ENCODE data around the gene AFG1L. TPM values are rescaled to one million over a fixed set of nuclear protein-coding genes. Genes with fewer than 3 reads are reported as not detected.
A peak's percentile ranks its signal among the peaks of the same experiment; 100 is the strongest.

AFG1L gene
- total RNA-seq, 1 donor: 4.0 TPM

GRCh38 chr6:108484016-108484415, 189.2 kb downstream of the AFG1L start:
- no peaks in the 10 kb centered on the region for H3K27me3 ChIP-seq (ENCODE audit: insufficient read depth, low read length)
- no peaks in the 10 kb centered on the region for H3K4me1 ChIP-seq (ENCODE audit: insufficient read depth, low read length)
- H4K20me1 ChIP-seq (ENCODE audit: insufficient read depth, low read length): no peaks in the 10 kb centered on the region
- H3K79me2 ChIP-seq (ENCODE audit: insufficient read depth, low read length): no peaks in the 10 kb centered on the region
- DNase-seq (ENCODE audit: insufficient read length, low spot score, missing footprints): no peak
- H3K4me2 ChIP-seq (ENCODE audit: insufficient read depth, low read length): no peak overlapping the region
- no peak overlapping the region for H2AFZ ChIP-seq (ENCODE audit: low read length)
- no peaks in the 10 kb centered on the region for H3K36me3 ChIP-seq (ENCODE audit: insufficient read depth, low read length)
- no peaks in the 10 kb centered on the region for H3K9me3 ChIP-seq (ENCODE audit: low read depth, low read length)
- no peak overlapping the region for H3K27ac ChIP-seq (ENCODE audit: low read depth, low read length)
- no peak overlapping the region for H3K4me3 ChIP-seq (ENCODE audit: insufficient read depth, low read length)
- TF ChIP-seq CTCF (IDR thresholded peaks at IDR 0.05; ENCODE audit: extremely low read depth, low read depth, low read length): no peak

GRCh38 chr6:108489699-108490098, 194.8 kb downstream of the AFG1L start:
- no peak overlapping the region for H2AFZ ChIP-seq (ENCODE audit: low read length)
- H3K4me1 ChIP-seq (ENCODE audit: insufficient read depth, low read length): no peaks in the 10 kb centered on the region
- H4K20me1 ChIP-seq (ENCODE audit: insufficient read depth, low read length): no peaks in the 10 kb centered on the region
- no peaks in the 10 kb centered on the region for H3K27me3 ChIP-seq (ENCODE audit: insufficient read depth, low read length)
- no peak for TF ChIP-seq CTCF (IDR thresholded peaks at IDR 0.05; ENCODE audit: extremely low read depth, low read depth, low read length)
- H3K4me3 ChIP-seq (ENCODE audit: insufficient read depth, low read length): no peak overlapping the region
- H3K79me2 ChIP-seq (ENCODE audit: insufficient read depth, low read length): no peaks in the 10 kb centered on the region
- no peaks in the 10 kb centered on the region for H3K9me3 ChIP-seq (ENCODE audit: low read depth, low read length)
- no peak for DNase-seq (ENCODE audit: insufficient read length, low spot score, missing footprints)
- no peak overlapping the region for H3K27ac ChIP-seq (ENCODE audit: low read depth, low read length)
- no peaks in the 10 kb centered on the region for H3K36me3 ChIP-seq (ENCODE audit: insufficient read depth, low read length)
- H3K4me2 ChIP-seq (ENCODE audit: insufficient read depth, low read length): no peak overlapping the region

GRCh38 chr6:108492131-108492766, 197.4 kb downstream of the AFG1L start:
- H3K4me3 ChIP-seq (ENCODE audit: insufficient read depth, low read length): no peak overlapping the region
- DNase-seq (ENCODE audit: insufficient read length, low spot score, missing footprints): peak; percentile 42
- no peaks in the 10 kb centered on the region for H3K4me1 ChIP-seq (ENCODE audit: insufficient read depth, low read length)
- H3K27ac ChIP-seq (ENCODE audit: low read depth, low read length): no peak overlapping the region
- H3K27me3 ChIP-seq (ENCODE audit: insufficient read depth, low read length): no peaks in the 10 kb centered on the region
- no peak overlapping the region for H2AFZ ChIP-seq (ENCODE audit: low read length)
- no peaks in the 10 kb centered on the region for H3K9me3 ChIP-seq (ENCODE audit: low read depth, low read length)
- H3K36me3 ChIP-seq (ENCODE audit: insufficient read depth, low read length): no peaks in the 10 kb centered on the region
- H3K4me2 ChIP-seq (ENCODE audit: insufficient read depth, low read length): no peak overlapping the region
- peak; percentile 77 for TF ChIP-seq CTCF (IDR thresholded peaks at IDR 0.05; ENCODE audit: extremely low read depth, low read depth, low read length)
- no peaks in the 10 kb centered on the region for H4K20me1 ChIP-seq (ENCODE audit: insufficient read depth, low read length)
- H3K79me2 ChIP-seq (ENCODE audit: insufficient read depth, low read length): no peaks in the 10 kb centered on the region

- Histone ChIP-seq H3K4me3 (ENCODE audit: insufficient read depth, low read length) (no peak overlapping the region), H3K27me3 (ENCODE audit: insufficient read depth, low read length) (no peaks in the 10 kb centered on the region)
Observed at GRCh38 chr6:108494434-108494833, 199.6 kb downstream of the AFG1L start.

More at GRCh38 chr6:108494434-108494833, 199.6 kb downstream of the AFG1L start:
- Histone ChIP-seq H3K9me3 (ENCODE audit: low read depth, low read length) (no peaks in the 10 kb centered on the region), H3K79me2 (ENCODE audit: insufficient read depth, low read length) (no peaks in the 10 kb centered on the region), H3K27ac (ENCODE audit: low read depth, low read length) (no peak overlapping the region), H2AFZ (ENCODE audit: low read length) (no peak overlapping the region), H4K20me1 (ENCODE audit: insufficient read depth, low read length) (no peaks in the 10 kb centered on the region), H3K4me2 (ENCODE audit: insufficient read depth, low read length) (no peak overlapping the region), H3K36me3 (ENCODE audit: insufficient read depth, low read length) (no peaks in the 10 kb centered on the region), H3K4me1 (ENCODE audit: insufficient read depth, low read length) (no peaks in the 10 kb centered on the region)
- no peak for TF ChIP-seq CTCF (IDR thresholded peaks at IDR 0.05; ENCODE audit: extremely low read depth, low read depth, low read length)
- no peak for DNase-seq (ENCODE audit: insufficient read length, low spot score, missing footprints)
